Loucy (cell line): ENCODE results near the gene FBXL13.

Experiments used
- H2AFZ ChIP-seq: fragments of 200-600 bp; sonication (generic); 2 replicates; pipeline ENCODE4 v1.6.0; 2016; ENCODE audit warnings: antibody characterized with exemption, mild to moderate bottlenecking, low read length, moderate library complexity
- H3F3A ChIP-seq: fragments of 200-600 bp; 2 replicates; pipeline ENCODE4 v1.6.0; 2016; ENCODE audit warnings: antibody characterized with exemption, low read depth, mild to moderate bottlenecking
- H3K27me3 ChIP-seq: fragments of 200-600 bp; sonication (generic); 2 replicates; pipeline ENCODE4 v1.6.1; 2014; ENCODE audit warnings: low read length, mild to moderate bottlenecking; ENCODE audit not compliant: insufficient read depth, poor library complexity, severe bottlenecking
- H3K36me3 ChIP-seq: fragments of 200-600 bp; sonication (generic); 2 replicates; pipeline ENCODE4 v1.6.1; 2016; ENCODE audit warnings: low read length; ENCODE audit not compliant: insufficient read depth
- H3K4me1 ChIP-seq: fragments of 200-600 bp; sonication (generic); 2 replicates; pipeline ENCODE4 v1.5.1; 2014; ENCODE audit warnings: low read length, mild to moderate bottlenecking; ENCODE audit not compliant: insufficient read depth, poor library complexity, severe bottlenecking
- H3K4me2 ChIP-seq: fragments of 200-600 bp; sonication (generic); 2 replicates; pipeline ENCODE4 v1.6.0; 2014; ENCODE audit warnings: antibody characterized with exemption, low read length, low read depth, mild to moderate bottlenecking; ENCODE audit not compliant: poor library complexity, severe bottlenecking
- H3K4me3 ChIP-seq: fragments of 200-600 bp; sonication (generic); 2 replicates; pipeline ENCODE4 v1.5.1; 2014; ENCODE audit warnings: low read length, mild to moderate bottlenecking, mixed read lengths; ENCODE audit not compliant: poor library complexity, severe bottlenecking
- H3K79me2 ChIP-seq: fragments of 200-600 bp; sonication (generic); 2 replicates; pipeline ENCODE4 v1.6.1; 2014; ENCODE audit warnings: low read length; ENCODE audit not compliant: insufficient read depth
- H3K9ac ChIP-seq: fragments of 200-600 bp; sonication (generic); 2 replicates; pipeline ENCODE4 v1.6.0; 2014; ENCODE audit warnings: mild to moderate bottlenecking, low read depth, low read length, moderate library complexity; ENCODE audit not compliant: poor library complexity, severe bottlenecking
- H3K9me2 ChIP-seq: fragments of 200-600 bp; sonication (generic); replicated peaks from 2 replicates; pipeline ENCODE4 v1.6.1; 2016; ENCODE audit warnings: low read depth, low read length, mixed read lengths
- H3K9me3 ChIP-seq: fragments of 200-600 bp; sonication (generic); 2 replicates; pipeline ENCODE4 v1.6.1; 2014; ENCODE audit warnings: mild to moderate bottlenecking, antibody characterized with exemption, low read length, low read depth; ENCODE audit not compliant: insufficient read depth
- H4K20me1 ChIP-seq: fragments of 200-600 bp; sonication (generic); 2 replicates; pipeline ENCODE4 v1.6.0; 2014; ENCODE audit warnings: antibody characterized with exemption, low read length, mild to moderate bottlenecking; ENCODE audit not compliant: insufficient read depth, poor library complexity, severe bottlenecking
- CTCF ChIP-seq: fragments of 200-600 bp; sonication (generic); conservative IDR thresholded peaks from 2 replicates; pipeline ENCODE4 v1.5.1; 2014; ENCODE audit warnings: mild to moderate bottlenecking, antibody characterized with exemption, low read length
- EZH2phosphoT487 ChIP-seq: fragments of 200-600 bp; IDR thresholded peaks from 2 replicates; pipeline ENCODE4 v1.6.1; 2018; ENCODE audit warnings: antibody characterized with exemption, mild to moderate bottlenecking, moderate library complexity, borderline replicate concordance

Gene FBXL13

DNA sequence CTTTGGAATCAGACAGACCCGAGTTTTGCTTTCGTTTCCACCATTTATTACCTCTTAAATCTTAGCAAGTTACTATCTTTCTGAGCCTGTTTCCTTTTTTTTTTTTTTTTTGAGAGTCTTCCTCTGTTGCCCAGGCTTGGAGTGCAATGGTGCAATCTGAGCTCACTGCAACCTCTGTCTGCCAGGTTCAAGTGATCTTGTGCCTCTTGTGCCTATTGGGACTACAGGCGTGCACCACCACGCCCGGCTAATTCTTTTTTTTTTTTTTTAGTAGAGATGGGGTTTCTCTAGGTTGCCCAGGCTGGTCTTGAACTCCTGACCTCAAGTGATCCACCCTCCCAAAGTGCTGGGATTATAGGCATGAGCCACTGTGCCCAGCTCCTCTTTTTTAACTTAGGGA, 241.3 kb downstream of the FBXL13 start:
- no peaks in the 10 kb centered on the region for H3K9me2 ChIP-seq
- no peaks in the 10 kb centered on the region for H3K9me3 ChIP-seq
- no peaks in the 10 kb centered on the region for H3K36me3 ChIP-seq
- no peak overlapping the region for H3K4me2 ChIP-seq
- H3K79me2 ChIP-seq, result no peaks in the 10 kb centered on the region
- no peak overlapping the region for H3K4me3 ChIP-seq
- no peaks in the 10 kb centered on the region for H3K4me1 ChIP-seq
- H4K20me1 ChIP-seq, result no peaks in the 10 kb centered on the region
- TF ChIP-seq CTCF, result no peak
- TF ChIP-seq EZH2phosphoT487, result no peak
- no peak overlapping the region for H2AFZ ChIP-seq
- H3K27me3 ChIP-seq, result no peaks in the 10 kb centered on the region
- H3F3A ChIP-seq, result no peaks in the 10 kb centered on the region
- H3K9ac ChIP-seq, result no peak overlapping the region

- TF ChIP-seq CTCF (no peak), EZH2phosphoT487 (no peak)
- Histone ChIP-seq H3K4me3 (no peak overlapping the region), H3K4me2 (no peak overlapping the region), H3K4me1 (no peaks in the 10 kb centered on the region), H4K20me1 (no peaks in the 10 kb centered on the region), H3K9me2 (no peaks in the 10 kb centered on the region), H2AFZ (no peak overlapping the region), H3K27me3 (no peaks in the 10 kb centered on the region), H3F3A (no peaks in the 10 kb centered on the region), H3K79me2 (no peaks in the 10 kb centered on the region), H3K36me3 (no peaks in the 10 kb centered on the region), H3K9ac (no peak overlapping the region), H3K9me3 (no peaks in the 10 kb centered on the region)
These were observed 241.9 kb downstream of the FBXL13 start for GRCh38 chr7:102832674-102833073.

DNA sequence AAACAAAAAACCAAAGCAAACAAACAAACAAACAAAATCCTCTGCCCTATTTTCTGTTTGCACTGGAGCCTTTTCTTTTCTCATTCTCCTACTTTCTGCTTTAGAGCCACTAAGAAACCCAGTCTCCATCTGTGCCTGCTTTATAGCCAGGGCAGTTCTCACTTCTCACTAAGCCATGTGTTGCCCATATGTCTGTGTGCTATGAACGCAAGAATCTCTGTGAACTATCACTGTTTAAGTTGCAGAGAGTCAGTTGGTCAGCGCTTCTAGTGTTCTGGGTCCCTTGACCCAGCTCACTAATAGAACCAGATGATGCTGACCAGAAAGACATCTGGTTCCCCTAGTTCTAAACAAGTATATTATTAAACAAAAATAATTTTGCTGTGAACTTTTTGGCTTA, 244.4 kb downstream of the FBXL13 start:
- no peaks in the 10 kb centered on the region for H3K4me1 ChIP-seq
- no peak overlapping the region for H3K4me3 ChIP-seq
- no peaks in the 10 kb centered on the region for H3K9me3 ChIP-seq
- no peak overlapping the region for H3K9ac ChIP-seq
- no peaks in the 10 kb centered on the region for H3K36me3 ChIP-seq
- H2AFZ ChIP-seq, result no peak overlapping the region
- H4K20me1 ChIP-seq, result no peaks in the 10 kb centered on the region
- no peaks in the 10 kb centered on the region for H3K79me2 ChIP-seq
- H3F3A ChIP-seq, result no peaks in the 10 kb centered on the region
- H3K4me2 ChIP-seq, result no peak overlapping the region
- no peaks in the 10 kb centered on the region for H3K9me2 ChIP-seq
- no peaks in the 10 kb centered on the region for H3K27me3 ChIP-seq
- TF ChIP-seq EZH2phosphoT487, result no peak
- TF ChIP-seq CTCF, result no peak
